ENCODE measurements around the gene NSUN2. TPM values are rescaled to one million over a fixed set of nuclear protein-coding genes. Genes with fewer than 3 reads are reported as not detected.

NSUN2 gene
- total RNA-seq, 6 experiments from 2014 or later = 24.6 to 42.5 (median 29.1) TPM

DNA sequence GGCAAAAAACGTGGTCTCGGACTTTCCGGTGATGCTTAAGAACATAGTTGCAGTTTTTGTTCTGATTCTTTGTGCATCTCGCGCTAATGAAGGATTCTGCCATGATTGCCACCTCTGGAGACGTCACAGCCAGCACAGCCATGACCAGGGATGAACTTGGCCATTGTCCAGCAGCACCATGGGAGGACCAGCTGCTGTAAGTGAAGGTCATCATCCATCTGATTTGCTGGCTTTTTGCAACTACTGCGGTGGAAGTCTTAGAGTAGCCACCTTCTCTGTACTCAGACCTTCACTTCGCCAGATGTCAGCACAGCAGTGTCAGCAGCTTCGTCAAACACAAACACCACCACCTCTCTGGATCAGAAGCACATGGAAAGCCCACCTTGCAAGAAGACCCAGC lies 45.7 kb downstream of the NSUN2 start:
- peak in 1 of 3 donors; percentile 44 for DNase-seq
- Histone ChIP-seq H3K4me1 (peaks cover 0 to 24% (median 7%) of the 10 kb centered on the region in 4 donors), H3K27me3 (no peaks in the 10 kb centered on the region), H3K4me3 (no peak overlapping the region), H3K36me3 (peaks cover 0 to 9% (median 0%) of the 10 kb centered on the region in 4 donors), H3K9me3 (no peaks in the 10 kb centered on the region), H3K27ac (peak overlapping the region in 1 of 3 donors; percentile 98)
- intact Hi-C loops (cut with DNase I) = no loop called here
- ATAC-seq = no peak
- no CpG with 5 or more reads among the region's 9 CpGs for WGBS (ENCODE audit: insufficient coverage, low coverage, low lambda C conversion rate, missing lambda C conversion rate)
- no peak for TF ChIP-seq POLR2A (IDR thresholded peaks at IDR 0.05)
- TF ChIP-seq, protein P1, sequence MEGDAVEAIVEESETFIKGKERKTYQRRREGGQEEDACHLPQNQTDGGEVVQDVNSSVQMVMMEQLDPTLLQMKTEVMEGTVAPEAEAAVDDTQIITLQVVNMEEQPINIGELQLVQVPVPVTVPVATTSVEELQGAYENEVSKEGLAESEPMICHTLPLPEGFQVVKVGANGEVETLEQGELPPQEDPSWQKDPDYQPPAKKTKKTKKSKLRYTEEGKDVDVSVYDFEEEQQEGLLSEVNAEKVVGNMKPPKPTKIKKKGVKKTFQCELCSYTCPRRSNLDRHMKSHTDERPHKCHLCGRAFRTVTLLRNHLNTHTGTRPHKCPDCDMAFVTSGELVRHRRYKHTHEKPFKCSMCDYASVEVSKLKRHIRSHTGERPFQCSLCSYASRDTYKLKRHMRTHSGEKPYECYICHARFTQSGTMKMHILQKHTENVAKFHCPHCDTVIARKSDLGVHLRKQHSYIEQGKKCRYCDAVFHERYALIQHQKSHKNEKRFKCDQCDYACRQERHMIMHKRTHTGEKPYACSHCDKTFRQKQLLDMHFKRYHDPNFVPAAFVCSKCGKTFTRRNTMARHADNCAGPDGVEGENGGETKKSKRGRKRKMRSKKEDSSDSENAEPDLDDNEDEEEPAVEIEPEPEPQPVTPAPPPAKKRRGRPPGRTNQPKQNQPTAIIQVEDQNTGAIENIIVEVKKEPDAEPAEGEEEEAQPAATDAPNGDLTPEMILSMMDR (IDR thresholded peaks at IDR 0.05) = no peak

DNA sequence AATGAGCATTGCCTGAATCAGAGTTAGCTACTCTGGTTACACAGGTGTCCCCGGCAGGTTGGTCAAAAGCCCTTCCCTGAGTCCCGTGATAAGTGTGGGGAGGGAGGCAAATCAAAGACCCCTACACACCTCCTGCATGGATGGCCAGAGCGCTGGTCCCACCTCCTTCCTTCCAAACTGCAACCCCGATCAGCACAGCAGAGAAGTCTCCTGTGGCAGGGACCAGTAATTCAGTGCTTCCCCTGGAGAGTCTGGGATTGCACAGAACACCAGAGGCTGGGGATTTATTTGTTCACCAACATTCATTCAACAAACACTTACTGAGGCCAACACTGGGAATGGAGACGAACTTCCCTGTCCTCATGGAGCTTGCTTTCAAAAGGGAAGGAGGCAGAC lies 46.2 kb downstream of the NSUN2 start:
- Histone ChIP-seq H3K4me1 (peaks cover 0 to 19% (median 5%) of the 10 kb centered on the region in 4 donors), H3K27me3 (no peaks in the 10 kb centered on the region), H3K27ac (peak overlapping the region in 1 of 3 donors; percentile 98), H3K4me3 (no peak overlapping the region), H3K36me3 (peaks cover 0 to 9% (median 0%) of the 10 kb centered on the region in 4 donors), H3K9me3 (no peaks in the 10 kb centered on the region)
- intact Hi-C loops (cut with DNase I) = no loop called here
- TF ChIP-seq POLR2A (IDR thresholded peaks at IDR 0.05) = no peak
- TF ChIP-seq, protein P1 (IDR thresholded peaks at IDR 0.05) = no peak
- no peak for DNase-seq
- 85% methylated on average over 2 of the region's 5 CpGs for WGBS (ENCODE audit: insufficient coverage, low coverage, low lambda C conversion rate, missing lambda C conversion rate)
- no peak for ATAC-seq

DNA sequence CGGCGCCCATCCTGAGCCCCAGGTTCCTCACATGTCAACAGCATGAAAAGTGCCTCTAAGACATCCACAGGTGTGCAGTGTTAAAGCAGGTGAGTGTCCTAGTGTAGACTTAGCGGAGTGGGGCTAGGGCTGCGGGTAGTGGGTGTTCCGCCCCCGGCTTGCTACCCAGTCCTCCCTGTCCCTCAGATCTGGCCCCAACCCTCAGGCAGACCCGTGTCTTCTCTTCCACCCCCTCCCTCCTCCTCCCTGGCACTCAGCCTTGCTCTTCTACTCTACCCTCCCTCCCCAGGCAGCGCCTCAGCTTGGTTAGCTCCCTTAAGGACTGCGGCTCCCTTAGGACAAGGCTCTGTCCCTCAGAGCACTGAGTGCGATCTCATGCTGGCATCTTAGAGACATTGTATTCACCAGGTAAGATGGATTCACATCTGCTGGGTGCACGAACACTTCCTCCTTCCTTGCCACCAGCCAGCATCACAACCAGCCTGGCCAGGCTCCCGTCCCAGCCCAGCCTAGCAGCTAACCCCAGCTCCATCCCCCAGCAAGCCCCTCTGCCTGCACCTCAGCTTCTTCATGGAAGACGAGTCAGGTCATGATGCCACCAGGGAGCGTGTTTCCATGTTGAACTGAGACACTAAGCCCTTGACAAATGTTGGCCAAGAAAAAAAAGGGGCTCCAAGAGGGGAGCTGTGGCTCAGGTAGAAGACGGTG lies 46.8 kb downstream of the NSUN2 start:
- Histone ChIP-seq H3K27ac (peak overlapping the region in 1 of 3 donors; percentile 98), H3K4me3 (no peak overlapping the region), H3K27me3 (no peaks in the 10 kb centered on the region), H3K9me3 (no peaks in the 10 kb centered on the region), H3K36me3 (peaks cover 0 to 9% (median 0%) of the 10 kb centered on the region in 4 donors), H3K4me1 (peaks cover 0 to 13% (median 2%) of the 10 kb centered on the region in 4 donors)
- ATAC-seq (no peak), DNase-seq (no peak)
- intact Hi-C loops (cut with DNase I) = no loop called here
- WGBS (ENCODE audit: insufficient coverage, low coverage, low lambda C conversion rate, missing lambda C conversion rate) = 77% methylated on average over 9 of the region's 15 CpGs
- TF ChIP-seq, protein P1 (IDR thresholded peaks at IDR 0.05) = no peak
- TF ChIP-seq POLR2A (IDR thresholded peaks at IDR 0.05) = no peak

DNA sequence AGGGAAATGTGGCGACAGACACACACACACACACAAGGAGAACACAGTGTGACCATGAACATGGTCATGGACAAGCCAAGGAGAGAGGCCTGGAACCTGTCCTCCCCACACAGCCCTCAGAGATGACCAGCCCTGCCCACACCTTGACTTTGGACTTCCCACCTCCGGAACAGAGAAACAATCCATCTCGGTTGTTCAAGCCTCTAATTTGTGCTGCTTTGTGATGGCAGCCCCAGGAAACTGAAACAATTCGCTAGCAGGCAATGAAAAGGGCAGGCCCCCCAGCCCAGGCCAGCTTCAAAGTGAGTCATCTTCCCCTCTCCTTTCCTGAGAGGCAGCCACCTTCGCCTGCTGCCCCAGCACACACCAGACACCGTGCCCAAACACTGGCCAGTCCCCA lies 47.7 kb downstream of the NSUN2 start:
- peaks cover 0 to 6% (median 0%) of the 10 kb centered on the region in 4 donors for H3K4me1 ChIP-seq
- peak in 1 of 3 donors; percentile 46 for DNase-seq
- WGBS (ENCODE audit: insufficient coverage, low coverage, low lambda C conversion rate, missing lambda C conversion rate) = 20% methylated on average over 1 of the region's 6 CpGs
- TF ChIP-seq POLR2A (IDR thresholded peaks at IDR 0.05) = no peak
- TF ChIP-seq, protein P1 (IDR thresholded peaks at IDR 0.05) = no peak
- H3K4me3 ChIP-seq = peak overlapping the region in 1 of 3 donors; percentile 74
- intact Hi-C loops (cut with DNase I) = no loop called here
- H3K36me3 ChIP-seq = peaks cover 0 to 9% (median 0%) of the 10 kb centered on the region in 4 donors
- no peaks in the 10 kb centered on the region for H3K9me3 ChIP-seq
- peak overlapping the region in 2 of 3 donors; percentile 55 to 98 for H3K27ac ChIP-seq
- H3K27me3 ChIP-seq = no peaks in the 10 kb centered on the region
- ATAC-seq = peak; percentile 10 to 43 (median 40)
